NB4 (cell line): ENCODE measurements around the gene NAGA.

Experiments
- DNase-seq: peaks from one replicate; pipeline ENCODE4 v3.0.0; 2010; ENCODE audit warnings: low read depth
- H3K4me3 ChIP-seq: one replicate; pipeline ENCODE4 v1.5.1; 2011; ENCODE audit warnings: mild to moderate bottlenecking, low read depth, low read length, moderate library complexity
- CTCF ChIP-seq: IDR thresholded peaks from one replicate; pipeline ENCODE4 v1.5.1; 2012; ENCODE audit warnings: low read depth, low read length
- MAX ChIP-seq: IDR thresholded peaks from 2 replicates; pipeline ENCODE4 v1.6.1; 2011; ENCODE audit warnings: low read depth, low read length
- MYC ChIP-seq: IDR thresholded peaks from 2 replicates; pipeline ENCODE4 v1.6.1; 2011; ENCODE audit warnings: low read depth, low read length
- POLR2A ChIP-seq: IDR thresholded peaks from 2 replicates; pipeline ENCODE4 v1.6.1; 2011; ENCODE audit warnings: mild to moderate bottlenecking; ENCODE audit not compliant: insufficient read length; ENCODE audit errors: extremely low read depth

Gene NAGA

GRCh38 chr22:42101199-42101598 lies 30.6 kb upstream of the NAGA start:
- TF ChIP-seq MYC: no peak
- no peak for TF ChIP-seq POLR2A
- TF ChIP-seq MAX: no peak
- no peak for TF ChIP-seq CTCF
- no peak overlapping the region for H3K4me3 ChIP-seq
- DNase-seq: no peak

- TF ChIP-seq MAX (no peak), CTCF (no peak), POLR2A (no peak)
- DNase-seq: no peak
- H3K4me3 ChIP-seq: peak overlapping the region; percentile 64
These were observed 20.8 kb upstream of the NAGA start for GRCh38 chr22:42091455-42091782.

GRCh38 chr22:42090596-42091454 lies 20.2 kb upstream of the NAGA start, which contains the start of gene NDUFA6:
Gene NDUFA6, minus strand, starts transcription at chr22:42090772. Its CDS starts 28 bp downstream, at chr22:42090744.
- TF ChIP-seq CTCF (peak; percentile 81), POLR2A (peak; percentile 76), MAX (peak; percentile 52), MYC (0 out of 2 replicates have a peak, but pooled peaks have one; percentile 22)
- peak; percentile 99 for DNase-seq
- H3K4me3 ChIP-seq: peak within 1 kb of the TSS; percentile 90

- no peak for TF ChIP-seq CTCF
- TF ChIP-seq POLR2A: no peak
- no peak for TF ChIP-seq MYC
- no peak for TF ChIP-seq MAX
- DNase-seq: no peak
- H3K4me3 ChIP-seq: no peak overlapping the region
These were observed 15.4 kb upstream of the NAGA start for GRCh38 chr22:42086051-42086450.

- TF ChIP-seq MYC (no peak), MAX (no peak), CTCF (no peak), POLR2A (no peak)
- no peak for DNase-seq
- H3K4me3 ChIP-seq: no peak overlapping the region
These were observed 14.3 kb upstream of the NAGA start for GRCh38 chr22:42084874-42085273.
